HCT116 (cell line): ENCODE data around the gene EFS. TPM values are rescaled to one million over a fixed set of nuclear protein-coding genes. Genes with fewer than 3 reads are reported as not detected.

Source experiments
- ATAC-seq: fragments of 200-7000 bp; cut with Tn5 transposase; 2 replicates; pipeline ENCODE4 v1.9.1; 2020; ENCODE audit warnings: mild to moderate bottlenecking, moderate library complexity
- BruUV-seq: library from RNA; stranded (reverse); fragments of 400-500 nt; replicated peaks from 2 replicates; lab custom pipeline; 2021; lab: Mats Ljungman, UMichigan
- CTCF ChIA-PET: fragments of 300-600 bp; sonication (Branson Sonifier 250); formaldehyde crosslinking; loops from one replicate; lab custom pipeline; 2021; ENCODE audit warnings: antibody characterized with exemption; lab: Charles Lee
- POLR2A ChIA-PET: fragments of 300-600, 350-600 bp; sonication (Branson Sonifier 250); formaldehyde crosslinking; loops from one replicate; lab custom pipeline; 2021; ENCODE audit warnings: antibody characterized with exemption; lab: Charles Lee
- RAD21 ChIA-PET, 2 experiments: fragments of 300-600 bp; sonication (Branson Sonifier 250); formaldehyde crosslinking; loops; one replicate each; lab custom pipeline; 2023; ENCODE audit warnings: low total read pairs in 2 of 2; ENCODE audit not compliant: uncharacterized antibody in 2 of 2, unreplicated experiment in 2 of 2, low non-redundant PET in 1 of 2; lab: Charles Lee
- DNase-seq: peaks from one replicate; pipeline ENCODE4 v3.0.0-alpha.2; 2010; ENCODE audit warnings: low read depth, low spot score
- H2AFZ ChIP-seq: fragments of 200-600 bp; shearing (Covaris generic), sonication (generic); 2 replicates; pipeline ENCODE4 v1.6.1; 2017; ENCODE audit warnings: low read depth, mixed run types, mixed read lengths, antibody characterized with exemption, low read length; ENCODE audit not compliant: poor library complexity, severe bottlenecking
- H3K27ac ChIP-seq: 2 replicates; pipeline ENCODE4 v1.5.1; 2012; ENCODE audit warnings: low read depth, low read length
- H3K27me3 ChIP-seq: fragments of 200-600 bp; sonication (generic); 2 replicates; pipeline ENCODE4 v1.6.1; 2016; ENCODE audit warnings: mixed run types, low read length, mixed read lengths; ENCODE audit not compliant: insufficient read depth
- H3K36me3 ChIP-seq, 2 experiments: fragments of 200-500 bp in 1 of 2; fragments of 200-600 bp in 1 of 2; sonication (Bioruptor generic) in 1 of 2; sonication (generic) in 1 of 2; 2 replicates each; pipeline versions ENCODE4 v1.5.1 to v1.6.1; 2014 to 2016; ENCODE audit warnings: low read length in 2 of 2, inconsistent platforms in 1 of 2, mixed read lengths in 1 of 2, mixed run types in 1 of 2; ENCODE audit not compliant: insufficient read depth in 2 of 2, control insufficient read depth in 1 of 2
- H3K4me1 ChIP-seq, 2 experiments: fragments of 200-600 bp in 1 of 2; sonication (generic) in 1 of 2; 2 replicates each; pipeline versions ENCODE4 v1.5.1 to v1.6.1; 2012 to 2017; ENCODE audit warnings: low read length in 2 of 2, inconsistent platforms in 1 of 2, mild to moderate bottlenecking in 1 of 2, mixed read lengths in 1 of 2, mixed run types in 1 of 2, moderate library complexity in 1 of 2; ENCODE audit not compliant: insufficient read depth in 2 of 2, control insufficient read depth in 1 of 2
- H3K4me2 ChIP-seq: fragments of 200-600 bp; sonication (generic); 2 replicates; pipeline ENCODE4 v1.6.1; 2017; ENCODE audit warnings: mixed run types, low read length, mixed read lengths
- H3K4me3 ChIP-seq, 2 experiments: fragments of 200-600 bp in 1 of 2; sonication (generic) in 1 of 2; replicated peaks in 1 of 2; 2 replicates each; pipeline ENCODE4 v1.5.1; 2011 to 2016; ENCODE audit warnings: low read length in 2 of 2, control low read depth in 1 of 2, low read depth in 1 of 2, mild to moderate bottlenecking in 1 of 2, mixed read lengths in 1 of 2, mixed run types in 1 of 2
- H3K79me2 ChIP-seq: fragments of 200-600 bp; sonication (generic); 2 replicates; pipeline ENCODE4 v1.6.1; 2017; ENCODE audit warnings: mild to moderate bottlenecking, mixed run types, low read length, moderate library complexity, mixed read lengths; ENCODE audit not compliant: insufficient read depth
- H3K9ac ChIP-seq: fragments of 200-600 bp; sonication (generic); 2 replicates; pipeline ENCODE4 v1.6.1; 2016; ENCODE audit warnings: low read length, mixed read lengths
- H3K9me2 ChIP-seq: fragments of 200-600 bp; sonication (generic), shearing (Covaris generic); 2 replicates; pipeline ENCODE4 v1.6.1; 2017; ENCODE audit warnings: mixed run types, mild to moderate bottlenecking, moderate library complexity; ENCODE audit not compliant: insufficient read depth
- H3K9me3 ChIP-seq, 2 experiments: fragments of 200-500 bp in 1 of 2; fragments of 200-600 bp in 1 of 2; sonication (Bioruptor generic) in 1 of 2; sonication (generic) in 1 of 2; 2 replicates each; pipeline ENCODE4 v1.6.1; 2014 to 2017; ENCODE audit warnings: low read length in 2 of 2, mixed read lengths in 2 of 2, inconsistent platforms in 1 of 2, low read depth in 1 of 2, mild to moderate bottlenecking in 1 of 2, mixed run types in 1 of 2, moderate library complexity in 1 of 2; ENCODE audit not compliant: control insufficient read depth in 1 of 2, insufficient read depth in 1 of 2
- H4K20me1 ChIP-seq: fragments of 200-600 bp; sonication (generic), shearing (Covaris generic); 2 replicates; pipeline ENCODE4 v1.6.1; 2017; ENCODE audit warnings: mixed run types, mild to moderate bottlenecking, moderate library complexity; ENCODE audit not compliant: insufficient read depth
- ELF1 ChIP-seq: IDR thresholded peaks from 2 replicates; pipeline ENCODE4 v1.6.1; 2012; ENCODE audit warnings: low read depth, borderline replicate concordance
- EZH2 ChIP-seq: fragments of 200-600 bp; sonication (generic); IDR thresholded peaks from 2 replicates; pipeline ENCODE4 v1.6.1; 2017; ENCODE audit warnings: antibody characterized with exemption, mixed run types
- JUND ChIP-seq: IDR thresholded peaks from 2 replicates; pipeline ENCODE4 v1.6.1; 2012
- SIN3A ChIP-seq: IDR thresholded peaks from 2 replicates; pipeline ENCODE4 v1.6.1; 2012; ENCODE audit warnings: low read depth
- SRF ChIP-seq: IDR thresholded peaks from 2 replicates; pipeline ENCODE4 v1.6.1; 2012; ENCODE audit warnings: low read depth
- ZNF274 ChIP-seq: fragments of 200-500 bp; sonication (Bioruptor generic); IDR thresholded peaks from 2 replicates; pipeline ENCODE4 v1.6.1; 2014; ENCODE audit warnings: mild to moderate bottlenecking, low read depth, low read length, inconsistent platforms
- intact Hi-C: fragments of 100-400 bp; cut with micrococcal nuclease; formaldehyde crosslinking; loops from 2 replicates; pipeline ENCODE4 v1.10.0; 2022
- total RNA-seq: library from RNA; stranded (reverse); gene quantifications from one replicate; pipeline ENCODE4 v1.2.1, GENCODE V29; 2021; ENCODE audit not compliant: unreplicated experiment
- TF ChIP-seq, protein P1 (sequence below): IDR thresholded peaks from 2 replicates; pipeline ENCODE4 v1.6.1; 2012; ENCODE audit warnings: low read depth

Gene EFS
- total RNA-seq, 1 experiment from 2014 or later, result 0.10 TPM

- no TSS peak for BruUV-seq
- H3K27ac ChIP-seq, result no peak overlapping the region
- intact Hi-C loops, result no loop called here
- H3K36me3 ChIP-seq, result no peaks in the 10 kb centered on the region
- TF ChIP-seq SRF (no peak), ELF1 (no peak), EZH2 (no peak), JUND (no peak), SIN3A (no peak), ZNF274 (no peak)
- TF ChIP-seq, protein P1, sequence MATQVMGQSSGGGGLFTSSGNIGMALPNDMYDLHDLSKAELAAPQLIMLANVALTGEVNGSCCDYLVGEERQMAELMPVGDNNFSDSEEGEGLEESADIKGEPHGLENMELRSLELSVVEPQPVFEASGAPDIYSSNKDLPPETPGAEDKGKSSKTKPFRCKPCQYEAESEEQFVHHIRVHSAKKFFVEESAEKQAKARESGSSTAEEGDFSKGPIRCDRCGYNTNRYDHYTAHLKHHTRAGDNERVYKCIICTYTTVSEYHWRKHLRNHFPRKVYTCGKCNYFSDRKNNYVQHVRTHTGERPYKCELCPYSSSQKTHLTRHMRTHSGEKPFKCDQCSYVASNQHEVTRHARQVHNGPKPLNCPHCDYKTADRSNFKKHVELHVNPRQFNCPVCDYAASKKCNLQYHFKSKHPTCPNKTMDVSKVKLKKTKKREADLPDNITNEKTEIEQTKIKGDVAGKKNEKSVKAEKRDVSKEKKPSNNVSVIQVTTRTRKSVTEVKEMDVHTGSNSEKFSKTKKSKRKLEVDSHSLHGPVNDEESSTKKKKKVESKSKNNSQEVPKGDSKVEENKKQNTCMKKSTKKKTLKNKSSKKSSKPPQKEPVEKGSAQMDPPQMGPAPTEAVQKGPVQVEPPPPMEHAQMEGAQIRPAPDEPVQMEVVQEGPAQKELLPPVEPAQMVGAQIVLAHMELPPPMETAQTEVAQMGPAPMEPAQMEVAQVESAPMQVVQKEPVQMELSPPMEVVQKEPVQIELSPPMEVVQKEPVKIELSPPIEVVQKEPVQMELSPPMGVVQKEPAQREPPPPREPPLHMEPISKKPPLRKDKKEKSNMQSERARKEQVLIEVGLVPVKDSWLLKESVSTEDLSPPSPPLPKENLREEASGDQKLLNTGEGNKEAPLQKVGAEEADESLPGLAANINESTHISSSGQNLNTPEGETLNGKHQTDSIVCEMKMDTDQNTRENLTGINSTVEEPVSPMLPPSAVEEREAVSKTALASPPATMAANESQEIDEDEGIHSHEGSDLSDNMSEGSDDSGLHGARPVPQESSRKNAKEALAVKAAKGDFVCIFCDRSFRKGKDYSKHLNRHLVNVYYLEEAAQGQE, result no peak
- peaks cover 16% of the 10 kb centered on the region; the same call in 1 of the 2 replicates for H3K27me3 ChIP-seq
- H3K4me3 ChIP-seq, result no peak overlapping the region
- H3K4me1 ChIP-seq, result no peaks in the 10 kb centered on the region
- CTCF ChIA-PET, result no interaction called here
- H3K9me2 ChIP-seq, result no peaks in the 10 kb centered on the region
- H3K9me3 ChIP-seq, result no peaks in the 10 kb centered on the region
- DNase-seq (no peak), ATAC-seq (no peak)
- no peak overlapping the region for H3K9ac ChIP-seq
- no peaks in the 10 kb centered on the region for H3K79me2 ChIP-seq
- POLR2A ChIA-PET, result no interaction called here
- no peak overlapping the region for H3K4me2 ChIP-seq
- no peak overlapping the region for H2AFZ ChIP-seq
- H4K20me1 ChIP-seq, result no peaks in the 10 kb centered on the region
- RAD21 ChIA-PET, result no interaction called here
Measured at GRCh38 chr14:23409966-23410635, 45.1 kb upstream of the EFS start.
